Mesenteric fat pad (tissue), 1 donor: ENCODE data around the gene TRIM38. TPM values are rescaled to one million over a fixed set of nuclear protein-coding genes. Genes with fewer than 3 reads are reported as not detected.
"Not testable (repeated sequence)": the region's sequence is repeated elsewhere in the genome, so short reads cannot be mapped to it uniquely, and the experiment has no call there.

Source experiments
- DNase-seq: peaks from one replicate; pipeline ENCODE4 v3.0.0-alpha.2; 2020; ENCODE audit warnings: low spot score
- total RNA-seq: library from RNA; stranded (reverse); fragmentation: NEBNext Ultra II Directional; extraction: Animal tissue kit (Norgen Biotek cat#: 25700); gene quantifications from one replicate; pipeline ENCODE4 v1.2.1, GENCODE V29; 2021
- donor health status: DM: yes; HTN: yes; CAD: no.

TRIM38 gene
- total RNA-seq, 1 donor from 2014 or later: 11.5 TPM

DNA sequence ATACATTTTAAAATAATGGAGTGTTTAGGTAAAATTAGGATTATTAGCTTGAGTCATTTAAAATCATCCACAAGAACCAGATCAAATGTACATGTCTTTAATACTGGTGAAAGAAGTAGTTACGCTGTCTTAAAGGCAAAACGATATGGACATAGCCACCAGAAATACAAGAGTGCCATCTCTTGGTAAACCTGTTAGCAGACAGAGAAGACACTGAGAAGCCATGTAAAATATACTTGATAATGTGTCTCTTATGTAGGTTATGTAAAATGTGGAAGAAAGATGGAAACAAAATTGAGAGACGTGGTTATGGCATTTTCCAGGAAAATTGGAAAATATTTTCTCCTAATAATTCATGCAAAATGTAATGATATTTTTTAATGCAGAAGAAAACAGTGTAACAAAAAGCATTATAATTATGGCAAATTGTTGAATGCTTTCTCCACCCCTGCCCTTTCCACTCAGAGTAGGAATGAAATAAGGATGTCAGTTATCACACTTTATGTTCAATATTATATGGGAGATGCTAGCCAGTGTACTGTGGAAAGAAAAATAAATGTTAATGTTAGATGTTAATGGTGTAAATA is 19.9 kb upstream of the TRIM38 start:
- no peak for DNase-seq

DNA sequence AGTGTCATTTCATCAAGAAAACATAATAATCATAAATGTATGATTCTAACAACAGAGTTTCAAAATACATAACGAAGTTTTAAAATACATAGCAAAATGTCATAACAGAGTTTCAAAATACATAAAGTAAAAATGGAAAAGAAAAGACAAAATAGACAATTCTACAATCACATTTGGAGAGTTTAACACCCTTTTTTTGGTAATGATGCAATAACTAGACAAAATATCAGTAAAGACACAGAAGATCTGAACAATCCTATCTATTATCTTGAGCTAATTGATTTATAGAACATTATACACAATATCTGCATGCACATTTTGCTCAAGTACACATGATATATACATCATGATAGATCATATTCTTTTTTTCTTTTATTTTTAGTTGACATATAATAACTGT is 18.7 kb upstream of the TRIM38 start:
- DNase-seq: no peak

GRCh38 chr6:25944688-25945574 is 17.7 kb upstream of the TRIM38 start:
- DNase-seq: no peak

DNA sequence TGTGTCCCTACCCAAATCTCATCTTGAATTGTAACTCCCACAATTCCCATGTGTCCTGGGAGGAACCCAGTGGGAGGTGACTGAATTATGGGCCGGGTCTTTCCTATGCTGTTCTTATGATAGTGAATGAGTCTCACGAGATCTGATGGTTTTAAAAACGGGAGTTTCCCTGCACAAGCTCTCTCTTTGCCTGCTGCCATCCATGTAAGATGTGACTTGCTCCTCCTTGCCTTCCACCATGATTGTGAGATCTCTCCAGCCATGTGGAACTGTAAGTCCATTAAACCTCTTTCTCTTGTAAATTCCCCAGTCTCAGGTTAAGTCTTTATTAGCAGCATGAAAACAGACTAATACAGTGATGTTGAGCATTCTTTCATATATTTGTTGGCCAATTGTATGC is 16.9 kb upstream of the TRIM38 start:
- not testable (repeated sequence) for DNase-seq

GRCh38 chr6:25946631-25947030 is 16.0 kb upstream of the TRIM38 start:
- DNase-seq: no peak

- DNase-seq: not testable (repeated sequence)
Measured at GRCh38 chr6:25947492-25947891, 15.1 kb upstream of the TRIM38 start.

DNA sequence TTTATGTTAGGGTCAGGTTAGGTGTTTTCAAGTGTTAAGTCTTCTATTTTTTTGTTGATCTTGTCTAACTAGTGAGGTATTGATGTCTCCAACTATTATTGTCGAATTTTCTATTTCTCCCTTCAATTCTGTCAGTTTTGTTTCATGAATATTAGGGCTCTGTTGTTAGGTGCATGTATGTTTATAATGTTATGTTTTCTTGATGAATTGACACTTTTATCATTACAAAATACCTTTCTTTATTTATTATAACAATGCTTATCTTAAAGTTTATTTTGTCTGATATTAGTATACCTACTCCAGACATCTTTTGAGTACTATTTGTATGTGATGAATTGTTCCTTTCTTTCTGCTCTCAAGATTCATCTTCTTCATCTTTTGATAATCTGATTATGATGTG is 12.9 kb upstream of the TRIM38 start:
- DNase-seq: no peak

- no peak for DNase-seq
Measured at GRCh38 chr6:25950297-25950696, 12.3 kb upstream of the TRIM38 start.

DNA sequence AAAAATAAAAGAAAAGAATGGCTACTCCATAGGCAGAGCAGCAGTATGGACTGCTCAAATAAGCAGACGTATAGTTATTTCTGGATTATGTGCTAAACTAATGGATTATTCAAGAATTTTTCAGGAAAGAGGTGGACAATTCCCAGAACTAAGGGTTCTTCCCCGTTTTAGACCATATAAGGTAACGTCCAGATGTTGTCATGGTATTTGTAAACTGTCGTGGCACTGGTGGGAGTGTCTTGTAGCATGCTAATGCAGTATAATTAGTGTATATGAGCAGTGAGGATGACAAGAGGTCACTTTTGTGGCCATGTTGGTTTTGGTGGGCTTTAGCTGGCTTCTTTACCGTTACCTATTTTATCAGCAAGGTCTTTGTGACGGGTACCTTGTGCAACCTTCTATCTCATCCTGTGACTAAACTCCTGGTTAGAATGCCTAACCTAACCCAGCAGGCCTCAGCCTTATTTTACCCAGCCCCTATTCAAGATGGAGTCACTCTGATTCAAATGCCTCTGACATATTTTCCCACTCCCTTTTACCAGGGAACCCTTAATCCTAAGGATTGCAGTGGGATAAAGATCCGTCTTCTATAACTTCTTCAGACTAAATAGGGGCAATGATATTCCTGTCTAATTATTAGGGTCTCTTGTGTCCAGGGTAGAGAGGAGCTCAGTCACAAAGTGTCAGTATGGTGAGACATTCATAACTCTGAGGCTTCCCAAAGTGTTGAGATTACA is 11.1 kb upstream of the TRIM38 start:
- DNase-seq: no peak

- DNase-seq: no peak
Measured at GRCh38 chr6:25952535-25952934, 10.1 kb upstream of the TRIM38 start.

GRCh38 chr6:25953733-25954132 is 8.9 kb upstream of the TRIM38 start:
- no peak for DNase-seq

DNA sequence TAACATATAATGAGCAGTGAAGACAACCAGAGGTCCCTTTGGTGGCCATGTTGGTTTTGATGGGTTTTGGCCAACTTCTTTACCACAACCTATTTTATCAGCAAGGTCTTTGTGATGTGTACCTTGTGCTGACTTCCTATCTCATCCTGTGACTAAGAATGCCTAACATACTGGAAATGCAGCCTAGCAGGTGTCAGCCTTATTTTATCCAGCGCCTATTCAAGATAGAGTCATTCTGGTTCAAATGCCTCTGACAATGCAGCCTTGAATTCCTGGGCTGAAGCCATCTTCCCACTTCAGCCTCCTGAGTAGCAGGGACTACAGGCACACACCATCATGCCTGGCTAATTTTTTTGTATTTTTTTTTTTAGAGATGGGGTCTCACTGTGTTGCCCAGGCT is 7.8 kb upstream of the TRIM38 start:
- no peak for DNase-seq

GRCh38 chr6:25956226-25956625 is 6.4 kb upstream of the TRIM38 start:
- no peak for DNase-seq

GRCh38 chr6:25958700-25959162 is 3.9 kb upstream of the TRIM38 start:
- no peak for DNase-seq

DNA sequence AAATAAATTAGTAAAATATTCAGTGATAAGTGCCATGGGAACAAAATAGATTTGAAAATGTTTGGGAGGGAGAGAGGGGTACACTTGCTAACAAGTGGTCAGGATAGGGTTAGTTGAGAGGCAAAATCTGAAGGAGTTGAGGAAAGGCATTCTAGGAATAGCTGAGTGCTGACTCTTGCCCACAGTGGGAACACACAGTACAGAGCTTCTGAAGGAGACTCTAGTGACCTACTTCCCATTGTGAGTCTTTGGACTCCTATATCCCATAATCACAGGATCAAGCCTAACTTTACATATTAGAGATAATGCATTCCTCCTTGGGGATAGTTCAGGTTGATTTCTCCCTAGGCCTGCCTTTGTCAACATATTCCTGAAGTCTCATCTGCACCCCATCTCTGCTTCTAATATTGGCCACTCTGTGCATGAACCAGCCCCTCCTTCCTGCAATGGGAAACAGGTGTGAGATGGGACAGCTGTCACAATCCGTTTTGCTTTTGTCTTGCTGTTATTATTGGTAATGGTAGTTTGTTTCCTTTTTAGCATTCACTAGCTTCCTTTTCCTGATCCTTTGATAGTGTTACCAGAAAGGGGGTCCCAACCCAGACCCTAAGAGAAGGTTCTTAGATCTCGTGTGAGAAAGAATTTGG is 2.6 kb upstream of the TRIM38 start:
- DNase-seq: no peak

- no peak for DNase-seq
Measured at GRCh38 chr6:25960734-25961133, 1.9 kb upstream of the TRIM38 start.

- no peak for DNase-seq
Measured at GRCh38 chr6:25961619-25962148, 918 bp upstream of the TRIM38 start.

GRCh38 chr6:25963426-25964123 is 973 bp downstream of the TRIM38 start:
- DNase-seq: no peak

DNA sequence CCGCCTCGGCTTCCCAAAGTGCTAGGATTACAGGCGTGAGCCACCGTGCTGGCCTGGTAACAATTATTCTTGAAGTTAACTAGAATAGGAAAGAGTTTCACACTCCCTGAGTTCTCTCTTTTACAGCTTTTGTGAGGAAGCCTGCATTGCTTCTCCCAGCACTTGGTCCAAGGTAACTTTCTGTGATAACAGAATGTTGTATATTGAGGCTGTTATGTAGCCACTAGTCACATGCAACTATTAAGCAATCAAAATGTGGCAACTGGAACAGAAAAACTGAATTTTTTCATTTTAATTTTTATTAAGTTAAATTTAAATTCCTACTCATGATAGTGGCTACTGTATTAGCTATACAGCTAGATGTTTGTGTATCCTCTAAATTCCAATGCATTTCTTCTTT is 2.5 kb downstream of the TRIM38 start:
- no peak for DNase-seq

DNA sequence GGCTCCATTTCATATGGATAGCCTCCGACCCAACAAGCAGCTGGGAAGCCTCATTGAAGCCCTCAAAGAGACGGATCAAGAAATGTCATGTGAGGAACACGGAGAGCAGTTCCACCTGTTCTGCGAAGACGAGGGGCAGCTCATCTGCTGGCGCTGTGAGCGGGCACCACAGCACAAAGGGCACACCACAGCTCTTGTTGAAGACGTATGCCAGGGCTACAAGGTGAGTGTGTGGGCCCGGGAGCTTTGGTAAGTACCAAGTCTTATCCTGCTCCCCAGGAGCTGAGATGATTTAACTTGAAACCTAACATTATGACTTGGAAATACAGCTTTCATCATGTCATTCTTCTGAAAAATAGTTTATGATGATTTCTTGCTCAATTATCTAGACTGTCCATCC is 4.1 kb downstream of the TRIM38 start:
- DNase-seq: no peak

DNA sequence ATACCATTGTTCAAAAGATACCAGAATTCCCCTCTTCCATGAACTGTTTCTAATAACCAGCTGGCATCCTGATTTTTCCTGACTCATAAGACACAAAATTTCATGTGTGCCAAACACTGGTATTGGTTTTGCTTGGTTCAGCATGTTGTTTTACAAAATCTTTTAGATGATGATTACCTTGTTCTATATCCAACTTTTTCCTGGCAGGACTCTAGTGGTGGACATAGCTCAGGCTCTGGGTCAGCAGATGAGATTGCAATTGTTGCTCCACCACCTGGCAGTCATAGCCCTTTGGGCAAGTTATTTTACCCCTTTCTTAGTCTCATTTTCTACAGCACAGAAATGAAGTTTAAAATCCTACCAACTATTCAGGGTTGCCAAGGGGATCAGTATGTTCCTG is 6.2 kb downstream of the TRIM38 start:
- no peak for DNase-seq
